GM12878 (cell line): ENCODE data around the gene B4GALNT2. TPM values are rescaled to one million over a fixed set of nuclear protein-coding genes. Genes with fewer than 3 reads are reported as not detected.

Source experiments
- ATAC-seq: fragments of 200-7000 bp; cut with Tn5 transposase; 3 replicates; pipeline ENCODE4 v1.9.1; 2020; ENCODE audit warnings: mild to moderate bottlenecking, moderate library complexity
- BruUV-seq: library from RNA; stranded (reverse); fragments of 400-500 nt; replicated peaks from 2 replicates; lab custom pipeline; 2021; lab: Mats Ljungman, UMichigan
- CTCF ChIA-PET: fragments of 300-600 bp; sonication (Branson Sonifier 250); formaldehyde crosslinking; extraction: SDS; loops from one replicate; lab custom pipeline; 2021; ENCODE audit warnings: inconsistent platforms; lab: Yijun Ruan, JAX
- POLR2A ChIA-PET: fragments of 350-600 bp; formaldehyde crosslinking; extraction: SDS; loops from one replicate; lab custom pipeline; 2021; ENCODE audit warnings: inconsistent platforms; lab: Charles Lee
- RAD21 ChIA-PET: fragments of 300-600 bp; sonication (Branson Sonifier 250); formaldehyde crosslinking; loops from one replicate; lab custom pipeline; 2023; ENCODE audit warnings: antibody characterized with exemption; ENCODE audit not compliant: unreplicated experiment; lab: Charles Lee
- SMC1A ChIA-PET: fragments of 300-600 bp; sonication (Branson Sonifier 250); formaldehyde crosslinking; loops from one replicate; lab custom pipeline; 2023; ENCODE audit not compliant: unreplicated experiment, uncharacterized antibody; lab: Charles Lee
- DNase-seq: peaks from one replicate; pipeline ENCODE4 v3.0.0-alpha.2; 2011; ENCODE audit warnings: low read depth, low spot score
- FAIRE-seq: peaks from 3 replicates; lab custom pipeline; 2011; peaks lifted over from hg19 to GRCh38; lab: Jason Lieb, UNC
- H2AFZ ChIP-seq: 2 replicates; pipeline ENCODE4 v1.6.0; 2011; ENCODE audit warnings: low read depth, low read length, control low read depth; ENCODE audit not compliant: control insufficient read depth
- H3K27ac ChIP-seq: 2 replicates; pipeline ENCODE4 v1.5.1; 2011; ENCODE audit warnings: control low read depth; ENCODE audit not compliant: control insufficient read depth, insufficient read depth
- H3K27me3 ChIP-seq, 2 experiments: replicated peaks in 1 of 2; 2 replicates each; pipeline versions ENCODE4 v1.6.0 to v1.6.1; 2011; ENCODE audit warnings: low read length in 1 of 2; ENCODE audit not compliant: control insufficient read depth in 2 of 2, insufficient read depth in 2 of 2
- H3K36me3 ChIP-seq, 2 experiments: 2 replicates each; pipeline ENCODE4 v1.5.1; 2011; ENCODE audit warnings: low read length in 1 of 2; ENCODE audit not compliant: control insufficient read depth in 2 of 2, insufficient read depth in 2 of 2
- H3K4me1 ChIP-seq: 2 replicates; pipeline ENCODE4 v1.6.1; 2011; ENCODE audit warnings: mild to moderate bottlenecking, low read length, moderate library complexity, mixed read lengths; ENCODE audit not compliant: control insufficient read depth, insufficient read depth
- H3K4me2 ChIP-seq: 2 replicates; pipeline ENCODE4 v1.6.0; 2011; ENCODE audit warnings: control low read depth; ENCODE audit not compliant: control insufficient read depth, insufficient read depth
- H3K4me3 ChIP-seq: fragments of 200-600 bp; sonication (generic); 2 replicates; pipeline ENCODE4 v1.5.1; 2016
- H3K79me2 ChIP-seq: 2 replicates; pipeline ENCODE4 v1.6.0; 2011; ENCODE audit warnings: low read length; ENCODE audit not compliant: control insufficient read depth, insufficient read depth
- H3K9ac ChIP-seq: 2 replicates; pipeline ENCODE4 v1.8.0; 2011; ENCODE audit warnings: low read length, control low read depth, mixed read lengths; ENCODE audit not compliant: control insufficient read depth, insufficient read depth
- H3K9me3 ChIP-seq: replicated peaks from 3 replicates; pipeline ENCODE4 v1.5.1; 2011; ENCODE audit warnings: mild to moderate bottlenecking, low read length; ENCODE audit not compliant: control insufficient read depth, insufficient read depth
- H4K20me1 ChIP-seq: 2 replicates; pipeline ENCODE4 v1.6.0; 2011; ENCODE audit not compliant: control insufficient read depth, insufficient read depth
- ATF7 ChIP-seq: fragments of 450-650 bp; IDR thresholded peaks from 2 replicates; pipeline ENCODE4 v1.6.1; 2016; ENCODE audit warnings: low read depth, mild to moderate bottlenecking
- CBX5 ChIP-seq: sonication (generic); IDR thresholded peaks from 2 replicates; pipeline ENCODE4 v1.6.1; 2016; ENCODE audit warnings: low read depth, moderate library complexity, mild to moderate bottlenecking, inconsistent platforms
- CEBPB ChIP-seq, 2 experiments: fragments of 150-350 bp in 1 of 2; IDR thresholded peaks; 2 replicates each; pipeline ENCODE4 v1.6.1; 2012 to 2014; ENCODE audit warnings: low read depth in 2 of 2, low read length in 2 of 2, borderline replicate concordance in 1 of 2, inconsistent platforms in 1 of 2
- CEBPZ ChIP-seq: fragments of 150-350 bp; IDR thresholded peaks from 2 replicates; pipeline ENCODE4 v1.6.1; 2016; ENCODE audit warnings: low read depth, low read length
- CHD1 ChIP-seq: IDR thresholded peaks from 2 replicates; pipeline ENCODE4 v1.6.1; 2012; ENCODE audit warnings: low read depth, low read length, improper control_type of control experiment
- ELK1 ChIP-seq: IDR thresholded peaks from 2 replicates; pipeline ENCODE4 v1.6.1; 2012; ENCODE audit warnings: low read depth, low read length, improper control_type of control experiment
- NFYB ChIP-seq: IDR thresholded peaks from 2 replicates; pipeline ENCODE4 v1.6.1; 2011; ENCODE audit warnings: low read depth, mild to moderate bottlenecking, low read length, improper control_type of control experiment, moderate library complexity; ENCODE audit not compliant: insufficient read depth
- NRF1 ChIP-seq: conservative IDR thresholded peaks from 2 replicates; pipeline ENCODE4 v1.6.1; 2011; ENCODE audit warnings: mild to moderate bottlenecking, low read depth, low read length, improper control_type of control experiment
- PAX5 ChIP-seq: IDR thresholded peaks from 2 replicates; pipeline ENCODE4 v1.6.1; 2011; ENCODE audit warnings: low read depth, low read length, borderline replicate concordance
- POLR2AphosphoS5 ChIP-seq: IDR thresholded peaks from 2 replicates; pipeline ENCODE4 v1.6.1; 2011; ENCODE audit warnings: mild to moderate bottlenecking, low read length, inconsistent platforms
- POU2F2 ChIP-seq: IDR thresholded peaks from 3 replicates; pipeline ENCODE4 v1.6.1; 2011; ENCODE audit warnings: low read depth, mild to moderate bottlenecking, low read length, borderline replicate concordance
- RAD51 ChIP-seq: fragments of 450-650 bp; IDR thresholded peaks from 2 replicates; pipeline ENCODE4 v1.6.1; 2016; ENCODE audit warnings: moderate library complexity, mild to moderate bottlenecking, inconsistent platforms
- RBBP5 ChIP-seq: fragments of 200-600 bp; sonication (generic); conservative IDR thresholded peaks from 2 replicates; pipeline ENCODE4 v1.6.1; 2016
- RELB ChIP-seq: fragments of 450-650 bp; IDR thresholded peaks from 2 replicates; pipeline ENCODE4 v1.6.1; 2017; ENCODE audit warnings: low read depth, mild to moderate bottlenecking, moderate library complexity
- SIN3A ChIP-seq: IDR thresholded peaks from 2 replicates; pipeline ENCODE4 v1.6.1; 2012; ENCODE audit warnings: low read depth, low read length, improper control_type of control experiment
- TAF1 ChIP-seq: IDR thresholded peaks from 2 replicates; pipeline ENCODE4 v1.6.1; 2011; ENCODE audit warnings: mild to moderate bottlenecking, low read depth, low read length, borderline replicate concordance
- TCF12 ChIP-seq: IDR thresholded peaks from 2 replicates; pipeline ENCODE4 v1.6.1; 2011; ENCODE audit warnings: low read depth, mild to moderate bottlenecking, low read length
- WGBS: methylation state at CpG from one replicate; pipeline ENCODE4 v1.1.6; 2016; ENCODE audit warnings: low lambda C conversion rate; ENCODE audit not compliant: insufficient replicate concordance, insufficient coverage; ENCODE audit errors: missing lambda C conversion rate; 5-methylcytosine and 5-hydroxymethylcytosine counted together
- in situ Hi-C: fragments of 300-500 bp; cut with MboI; formaldehyde crosslinking; loops from 9 replicates; pipeline ENCODE4 v1.14.3; 2018; ENCODE audit warnings: mixed read lengths
- intact Hi-C: fragments of 100-400 bp; cut with micrococcal nuclease; formaldehyde crosslinking; loops from one replicate; pipeline ENCODE4 v1.14.2; 2022; ENCODE audit not compliant: unreplicated experiment
- polyA plus RNA-seq, 11 experiments: library from polyadenylated mRNA; depleted of rRNA in 4 of 11; unstranded in 6 of 11; stranded (reverse) in 5 of 11; fragments of >200 nt; fragmentation: Nextera tagmentation in 4 of 11; fragmentation: Illumina TruSeq in 1 of 11; extraction: Ambion mirVana in 4 of 11; extraction: Trizol in 1 of 11; gene quantifications; 1 replicate in 1 of 11; 2 replicates in 10 of 11; pipeline versions ENCODE4 v1.2.1 to v1.2.3, GENCODE V29; 2011 to 2016; ENCODE audit warnings: inconsistent platforms in 2 of 11, missing spikeins in 2 of 11, low read depth in 1 of 11
- total RNA-seq, 4 experiments: library from RNA; depleted of rRNA in 3 of 4; stranded (reverse); fragments of >200 nt in 3 of 4; fragmentation: Illumina TruSeq in 1 of 4; extraction: Trizol in 1 of 4; gene quantifications; 2 replicates each; pipeline versions ENCODE4 v1.2.1 to v1.2.3, GENCODE V29; 2013 to 2021

Gene B4GALNT2
- total and polyA plus RNA-seq, 10 of the 15 experiments (the other 5 are each of a cell fraction or from before 2014, with no cell fraction given), result not detected

GRCh38 chr17:49151996-49152395 is 19.4 kb downstream of the B4GALNT2 start:
- H3K79me2 ChIP-seq, result no peaks in the 10 kb centered on the region
- H3K36me3 ChIP-seq, result no peaks in the 10 kb centered on the region
- FAIRE-seq, result no peak
- no peak overlapping the region for H3K4me3 ChIP-seq
- 49% methylated on average over 4 of the region's 4 CpGs for WGBS
- ChIA-PET CTCF (no interaction called here), POLR2A (no interaction called here), RAD21 (no interaction called here), SMC1A (no interaction called here)
- ATAC-seq, result no peak
- no peak overlapping the region for H3K9ac ChIP-seq
- H3K27me3 ChIP-seq, result peaks cover 0 to 2% of the 10 kb centered on the region in 2 experiments; a peak in 1 of 4 replicates
- no peak for DNase-seq
- in situ Hi-C loops (no loop called here), intact Hi-C loops (no loop called here)
- no peaks in the 10 kb centered on the region for H4K20me1 ChIP-seq
- no peak for TF ChIP-seq POLR2AphosphoS5
- no peak for TF ChIP-seq RELB
- no peak for TF ChIP-seq CBX5
- TF ChIP-seq SIN3A, result no peak
- TF ChIP-seq PAX5, result no peak
- TF ChIP-seq POU2F2, result no peak
- no peak for TF ChIP-seq TCF12
- no peak for TF ChIP-seq NFYB
- TF ChIP-seq NRF1, result no peak
- TF ChIP-seq CEBPB (IDR thresholded peaks at IDR 0.05; ENCODE audit: borderline replicate concordance in 1 of 2, low read depth in 2 of 2, low read length in 2 of 2), result no peak
- no peak for TF ChIP-seq RAD51
- TF ChIP-seq CEBPZ, result no peak
- no peak for TF ChIP-seq TAF1
- no peak for TF ChIP-seq ATF7
- TF ChIP-seq CHD1, result no peak
- no peak for TF ChIP-seq ELK1
- TF ChIP-seq RBBP5, result no peak
- BruUV-seq, result no TSS peak
- H2AFZ ChIP-seq, result no peak overlapping the region
- H3K4me1 ChIP-seq, result no peaks in the 10 kb centered on the region
- no peaks in the 10 kb centered on the region for H3K9me3 ChIP-seq
- H3K4me2 ChIP-seq, result no peak overlapping the region
- no peak overlapping the region for H3K27ac ChIP-seq
